ENCODE results near the gene PDF.
"Not testable (repeated sequence)": the region's sequence is repeated elsewhere in the genome, so short reads cannot be mapped to it uniquely, and the experiment has no call there.

The PDF gene, protein sequence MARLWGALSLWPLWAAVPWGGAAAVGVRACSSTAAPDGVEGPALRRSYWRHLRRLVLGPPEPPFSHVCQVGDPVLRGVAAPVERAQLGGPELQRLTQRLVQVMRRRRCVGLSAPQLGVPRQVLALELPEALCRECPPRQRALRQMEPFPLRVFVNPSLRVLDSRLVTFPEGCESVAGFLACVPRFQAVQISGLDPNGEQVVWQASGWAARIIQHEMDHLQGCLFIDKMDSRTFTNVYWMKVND

DNA sequence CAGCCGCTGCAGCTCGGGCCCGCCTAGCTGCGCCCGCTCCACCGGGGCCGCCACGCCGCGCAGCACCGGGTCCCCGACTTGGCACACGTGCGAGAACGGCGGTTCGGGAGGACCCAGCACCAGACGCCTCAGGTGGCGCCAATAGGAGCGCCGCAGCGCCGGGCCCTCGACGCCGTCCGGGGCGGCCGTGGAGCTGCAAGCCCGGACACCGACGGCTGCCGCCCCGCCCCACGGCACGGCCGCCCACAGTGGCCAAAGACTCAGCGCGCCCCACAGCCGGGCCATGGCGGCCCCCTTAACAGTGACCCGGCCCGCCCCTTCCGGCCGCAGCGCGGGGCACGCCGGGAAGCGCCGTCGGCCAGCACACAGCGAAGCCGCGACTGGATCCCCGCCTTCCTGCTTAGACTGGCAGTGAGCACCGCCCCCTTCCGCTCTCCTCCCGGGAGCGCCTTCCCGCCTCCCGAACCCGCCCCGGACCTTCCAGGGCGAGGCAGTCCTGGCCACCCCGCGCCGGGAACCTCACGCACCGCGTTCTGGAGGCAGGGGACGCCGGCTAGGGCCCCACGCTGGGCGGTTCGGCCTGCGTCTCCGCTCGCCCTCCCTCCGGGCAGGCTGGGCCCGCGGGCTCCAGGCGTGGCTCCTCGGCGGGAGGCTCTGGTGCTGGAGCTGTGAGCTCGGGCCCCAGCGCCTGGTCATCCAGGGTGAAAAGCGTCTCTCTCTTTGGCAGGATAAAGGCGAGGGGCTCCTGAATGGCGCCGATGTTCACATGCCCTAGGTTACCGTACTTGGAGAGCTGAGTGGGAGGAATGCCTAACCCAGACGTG, at the start of gene PDF:
PDF (minus strand) TSS at position 303 of the 824 bp plus-strand sequence; CDS start at position 285, 18 bp downstream.
- peak; percentile 77 for TF ChIP-seq POLR2A (IDR thresholded peaks at IDR 0.05; ENCODE audit: low read depth, low read length)
- FAIRE-seq (no peak), DNase-seq (ENCODE audit: insufficient read length, low spot score) (peak; percentile 96)

DNA sequence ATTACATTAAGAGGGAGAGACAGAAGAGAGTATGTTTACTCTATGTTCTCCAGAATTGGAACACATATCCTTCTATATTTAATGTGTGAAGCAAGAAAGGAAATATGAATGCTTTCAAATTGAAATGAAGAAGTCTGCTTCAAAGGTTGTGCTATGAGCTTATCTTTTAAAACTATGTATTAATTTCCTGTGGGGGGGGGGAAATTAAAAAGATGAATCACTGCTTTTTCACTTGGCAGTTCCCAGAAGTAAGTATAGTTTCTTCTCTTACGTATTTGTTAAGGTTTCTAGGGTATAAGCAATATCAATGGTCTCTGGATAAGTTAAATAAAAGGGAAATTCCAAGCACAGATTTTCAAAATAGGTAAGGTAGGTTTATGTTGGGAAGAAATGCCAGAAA, 48.4 kb upstream of the PDF start:
- DNase-seq (ENCODE audit: insufficient read length, low spot score) = no peak
- no peak for FAIRE-seq
- no peak for TF ChIP-seq POLR2A (IDR thresholded peaks at IDR 0.05; ENCODE audit: low read depth, low read length)

DNA sequence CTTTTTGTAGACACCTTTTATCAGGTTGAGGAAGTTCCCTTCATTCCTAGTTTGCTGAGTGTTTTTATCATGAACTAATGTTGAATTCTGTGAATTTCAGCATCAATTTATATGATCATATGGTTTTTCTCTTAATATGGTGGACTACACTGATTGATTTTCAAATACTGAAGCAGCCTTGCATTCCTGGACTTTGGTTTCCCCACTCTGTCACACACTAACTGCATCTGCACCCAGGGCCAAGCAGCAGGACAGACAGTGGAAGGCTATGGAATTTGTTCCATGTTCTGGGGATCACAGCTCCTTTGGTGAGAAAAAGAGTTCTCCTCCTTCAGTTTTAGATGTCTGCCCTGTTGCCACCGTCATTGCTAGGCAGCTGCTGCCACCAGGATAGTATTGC, 47.6 kb upstream of the PDF start:
- no peak for TF ChIP-seq POLR2A (IDR thresholded peaks at IDR 0.05; ENCODE audit: low read depth, low read length)
- FAIRE-seq (no peak), DNase-seq (ENCODE audit: insufficient read length, low spot score) (no peak)

DNA sequence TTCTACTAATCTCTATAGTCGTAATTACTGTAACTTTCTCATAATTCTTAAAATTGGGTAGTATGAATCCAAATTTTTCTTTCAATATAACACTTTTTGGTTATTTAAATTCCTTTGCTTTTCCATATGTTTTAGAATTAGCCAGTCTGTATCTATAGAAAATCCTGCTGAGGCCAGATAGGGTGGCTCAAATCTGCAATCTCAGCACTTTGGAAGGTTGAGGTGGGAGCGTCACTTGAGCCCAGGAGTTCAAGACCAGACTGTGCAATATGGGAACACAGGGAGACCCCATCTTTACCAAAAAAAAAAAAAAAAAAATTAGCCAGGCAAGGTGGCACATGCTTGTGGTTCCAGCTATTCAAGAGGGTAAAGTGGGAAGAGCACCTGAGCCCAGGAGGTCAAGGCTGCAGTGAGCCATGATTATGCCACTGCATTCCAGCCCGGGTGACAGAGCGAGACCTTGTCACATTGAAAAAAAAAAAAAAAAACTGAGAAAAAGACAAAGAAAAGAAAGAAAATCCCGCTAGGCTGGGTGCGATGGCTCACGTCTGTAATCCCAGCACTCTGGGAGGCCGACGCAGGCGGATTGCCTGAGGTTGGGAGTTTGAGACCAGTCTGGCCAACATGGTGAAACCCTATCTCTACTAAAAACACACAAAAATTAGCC, 46.1 kb upstream of the PDF start:
- no peak for TF ChIP-seq POLR2A (IDR thresholded peaks at IDR 0.05; ENCODE audit: low read depth, low read length)
- FAIRE-seq = no peak

DNA sequence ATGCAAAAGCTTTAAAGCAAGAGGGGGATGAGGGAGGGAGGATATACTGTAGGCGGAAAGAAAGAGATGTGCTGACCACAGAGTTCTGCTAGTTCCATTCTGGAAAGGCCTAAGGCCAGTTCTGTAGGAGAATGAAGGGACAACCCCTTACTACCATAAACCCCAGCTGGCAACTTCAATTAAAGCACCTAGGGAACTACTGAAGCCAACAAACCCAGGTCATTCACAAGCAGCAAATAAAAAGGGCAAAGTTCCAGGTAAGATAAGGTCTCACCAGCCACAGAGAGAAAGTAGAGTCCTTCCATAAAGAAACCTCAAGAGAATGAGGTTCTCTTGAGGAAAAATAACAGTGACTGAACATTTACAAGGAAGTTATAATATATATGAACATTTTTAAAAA, 42.6 kb upstream of the PDF start:
- TF ChIP-seq POLR2A (IDR thresholded peaks at IDR 0.05; ENCODE audit: low read depth, low read length) = no peak
- no peak for DNase-seq (ENCODE audit: insufficient read length, low spot score)
- FAIRE-seq = no peak

More for the DNA sequence above, 46.1 kb upstream of the PDF start:
- no peak for DNase-seq (ENCODE audit: insufficient read length, low spot score)

DNA sequence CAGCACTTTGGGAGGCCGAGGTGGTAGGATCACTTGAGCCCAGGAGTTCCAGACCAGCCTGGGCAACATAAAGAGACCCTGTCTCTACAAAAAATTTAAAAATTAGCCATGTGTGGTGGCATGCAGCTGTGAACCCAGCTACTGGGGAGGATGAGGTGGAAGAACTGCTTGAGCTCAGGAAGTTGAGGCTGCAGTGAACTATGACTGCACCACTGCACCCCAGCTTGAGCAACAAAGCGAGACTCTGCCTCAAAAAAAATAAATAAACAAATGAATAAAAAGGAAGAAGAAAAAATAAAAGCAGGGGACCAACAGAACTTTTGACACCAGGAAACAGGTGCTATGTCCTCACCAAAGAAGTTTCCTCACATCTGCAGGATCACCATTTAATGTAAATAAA, 41.2 kb upstream of the PDF start:
- TF ChIP-seq POLR2A (IDR thresholded peaks at IDR 0.05; ENCODE audit: low read depth, low read length) = no peak
- FAIRE-seq (no peak), DNase-seq (ENCODE audit: insufficient read length, low spot score) (no peak)

DNA sequence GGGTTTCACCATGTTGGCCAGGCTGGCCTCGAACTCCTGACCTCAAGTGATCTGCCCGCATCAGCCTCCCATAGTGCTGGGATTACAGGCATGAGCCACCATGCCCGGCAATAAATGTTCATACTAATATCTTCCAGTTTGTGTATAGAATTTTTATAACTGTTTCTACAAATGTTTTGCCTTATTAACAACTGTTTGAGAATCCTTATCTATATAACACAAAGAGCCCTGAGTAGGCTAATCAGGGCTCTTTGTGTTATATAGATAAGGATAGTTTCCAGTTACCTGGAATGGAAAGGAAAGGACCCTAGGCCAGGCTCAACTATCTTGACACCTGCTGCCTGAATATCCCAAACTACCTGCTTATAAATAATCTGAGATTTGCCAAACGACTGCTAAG, 38.5 kb upstream of the PDF start:
- FAIRE-seq = no peak

DNA sequence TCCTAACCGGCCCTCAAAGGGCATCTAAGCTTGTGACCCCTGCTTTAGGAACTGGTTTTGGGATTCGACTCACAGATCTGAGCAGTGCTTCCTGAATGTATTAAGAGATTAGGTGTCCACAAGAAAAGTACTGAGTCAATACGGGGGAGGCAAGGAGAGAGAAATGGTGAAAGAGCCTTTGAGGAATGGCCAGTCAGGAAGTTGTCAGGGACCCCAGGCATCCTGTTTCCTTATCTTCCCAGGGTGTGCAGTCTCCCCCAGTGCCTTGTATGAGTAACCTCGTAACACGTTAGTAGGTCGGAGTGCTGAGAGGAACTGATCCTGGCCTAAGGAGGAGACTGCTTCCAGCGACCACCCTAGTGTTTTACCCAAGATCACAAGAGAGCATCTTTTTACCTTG, 37.6 kb upstream of the PDF start:
- FAIRE-seq (no peak), DNase-seq (ENCODE audit: insufficient read length, low spot score) (no peak)
- no peak for TF ChIP-seq POLR2A (IDR thresholded peaks at IDR 0.05; ENCODE audit: low read depth, low read length)

More for the DNA sequence above, 38.5 kb upstream of the PDF start:
- no peak for DNase-seq (ENCODE audit: insufficient read length, low spot score)
- TF ChIP-seq POLR2A (IDR thresholded peaks at IDR 0.05; ENCODE audit: low read depth, low read length) = no peak

DNA sequence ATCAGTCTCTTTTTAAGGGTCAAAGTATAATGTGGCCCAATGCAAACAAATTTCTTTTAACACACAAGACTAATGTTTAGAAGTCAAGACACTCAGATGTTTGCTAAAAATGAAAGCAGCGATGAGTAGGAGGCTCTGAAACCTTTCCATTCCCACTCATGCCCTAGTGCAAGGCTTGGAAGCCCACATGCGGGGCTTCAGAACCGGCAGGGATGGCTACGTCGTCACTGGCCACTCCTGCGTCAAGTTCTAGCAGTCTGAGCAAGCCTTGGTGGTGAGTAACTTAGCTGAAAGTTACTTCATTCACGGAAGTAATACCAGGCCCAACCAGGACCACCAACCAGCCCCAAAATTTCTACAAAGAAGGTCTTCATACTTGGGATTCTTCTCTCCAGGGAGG, 36.0 kb upstream of the PDF start:
- no peak for TF ChIP-seq POLR2A (IDR thresholded peaks at IDR 0.05; ENCODE audit: low read depth, low read length)
- DNase-seq (ENCODE audit: insufficient read length, low spot score) = no peak
- FAIRE-seq = no peak

DNA sequence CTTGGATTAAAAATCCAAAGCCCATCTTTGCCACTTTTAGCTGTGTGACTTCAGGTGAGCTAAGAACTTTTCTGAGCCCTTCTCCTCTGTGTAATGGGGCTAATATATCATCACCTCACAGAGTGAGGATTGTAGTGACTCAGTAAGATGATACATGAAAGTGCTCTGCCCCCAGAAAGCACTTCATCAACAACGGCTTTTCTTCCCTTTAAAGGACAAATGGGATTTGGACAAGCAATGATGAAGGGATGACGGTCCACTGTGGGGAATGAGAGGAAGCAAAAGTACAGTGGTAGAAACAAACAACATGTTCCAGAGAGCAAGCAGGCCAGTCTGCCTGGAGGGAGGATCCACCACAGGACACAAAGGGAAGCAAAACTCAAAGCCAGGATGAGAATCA, 35.5 kb upstream of the PDF start:
- DNase-seq (ENCODE audit: insufficient read length, low spot score) (no peak), FAIRE-seq (no peak)
- TF ChIP-seq POLR2A (IDR thresholded peaks at IDR 0.05; ENCODE audit: low read depth, low read length) = no peak

DNA sequence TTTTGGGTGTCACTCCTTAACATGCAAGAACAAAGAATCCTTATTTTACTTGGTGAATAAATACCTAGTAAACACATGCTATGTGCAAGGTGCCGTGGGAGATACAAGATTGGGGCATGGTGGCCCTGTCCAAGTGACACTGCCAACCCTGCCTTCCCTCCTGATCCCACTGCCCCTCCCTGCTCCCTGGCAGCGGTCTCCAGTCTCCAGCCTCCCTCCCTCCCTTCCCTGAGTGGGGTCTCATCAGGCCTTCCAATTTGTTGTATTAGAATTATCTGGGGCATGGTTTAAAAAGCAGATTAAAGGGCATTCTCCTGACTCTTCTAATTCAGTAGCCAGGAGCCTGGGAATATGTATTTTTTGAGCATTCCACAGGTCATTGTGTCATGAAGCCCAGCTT, 33.7 kb upstream of the PDF start:
- TF ChIP-seq POLR2A (IDR thresholded peaks at IDR 0.05; ENCODE audit: low read depth, low read length) = no peak

DNA sequence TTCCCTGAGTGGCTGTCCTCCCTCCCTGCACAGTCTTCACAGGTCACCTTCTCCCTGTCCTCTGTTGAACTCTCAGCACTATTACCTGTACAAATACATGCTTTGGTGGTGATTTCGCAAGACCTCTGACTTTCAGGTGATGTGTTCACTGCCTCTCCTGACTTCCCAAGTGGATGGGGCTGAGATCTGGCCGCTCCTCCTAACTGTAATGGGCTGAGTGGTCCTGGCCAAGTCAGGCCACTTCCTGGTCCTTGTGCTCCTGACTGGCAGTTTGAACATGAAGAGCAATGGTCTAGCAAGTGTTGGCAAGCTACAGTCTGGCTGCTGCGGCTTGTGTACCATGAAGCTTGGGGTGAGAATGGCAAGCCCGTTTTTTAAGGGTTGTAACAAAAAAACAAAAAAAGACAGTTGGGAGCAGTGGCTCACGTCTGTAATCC, 32.9 kb upstream of the PDF start:
- FAIRE-seq (no peak), DNase-seq (ENCODE audit: insufficient read length, low spot score) (no peak)
- TF ChIP-seq POLR2A (IDR thresholded peaks at IDR 0.05; ENCODE audit: low read depth, low read length) = no peak

More for the DNA sequence above, 33.7 kb upstream of the PDF start:
- FAIRE-seq (no peak), DNase-seq (ENCODE audit: insufficient read length, low spot score) (no peak)

DNA sequence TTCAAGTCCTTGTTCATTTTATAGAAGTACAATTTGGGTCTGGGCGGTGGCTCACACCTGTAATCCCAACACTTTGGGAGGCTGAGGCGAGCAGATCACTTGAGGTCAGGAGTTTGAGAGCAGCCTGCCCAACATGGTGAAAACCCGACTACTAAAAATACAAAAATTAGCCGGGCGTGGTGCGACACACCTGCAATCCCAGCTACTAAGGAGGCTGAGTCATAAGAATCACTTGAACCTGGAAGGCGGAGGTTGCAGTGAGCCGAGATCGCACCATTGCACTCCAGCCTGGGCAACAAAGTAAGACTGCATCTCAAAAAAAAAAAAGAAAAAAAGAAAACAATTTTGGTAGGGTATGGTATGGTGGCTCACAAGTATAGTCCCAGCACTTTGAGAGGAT, 29.7 kb upstream of the PDF start:
- not testable (repeated sequence) for DNase-seq (ENCODE audit: insufficient read length, low spot score); FAIRE-seq

DNA sequence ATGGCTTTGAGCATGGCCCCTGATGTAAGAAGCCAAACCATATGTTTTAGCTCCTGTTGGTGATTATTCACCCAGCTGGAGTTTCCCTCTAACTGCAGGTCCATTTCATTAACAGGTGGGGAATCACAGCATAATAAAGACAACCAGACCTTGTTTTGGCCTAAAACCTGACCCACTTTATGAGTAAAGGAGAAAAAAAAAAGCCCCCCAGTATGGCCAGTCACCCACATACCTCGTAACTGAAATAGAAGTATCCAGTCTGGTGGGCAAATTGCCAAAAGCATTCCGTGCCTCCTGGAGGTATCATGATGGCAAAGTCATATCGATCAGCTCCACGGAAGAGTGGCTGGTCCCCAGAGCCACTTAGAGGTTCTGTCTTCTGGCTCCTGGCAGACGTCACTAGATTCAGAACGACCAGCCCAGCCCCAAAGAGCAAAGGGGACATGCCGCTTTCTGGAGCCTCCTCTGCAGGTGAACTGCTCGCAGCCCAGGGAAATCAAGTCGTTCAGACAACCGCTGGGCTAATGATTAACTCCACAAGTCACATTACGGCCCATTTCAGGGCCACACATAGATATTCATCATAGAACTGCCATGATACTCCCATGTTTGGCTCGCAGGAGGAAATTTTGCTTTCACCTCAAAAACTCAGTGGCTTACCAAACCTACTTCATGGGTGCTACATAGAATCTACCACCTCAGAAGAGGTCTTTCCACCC, 21.1 kb upstream of the PDF start, which contains the start of gene TMED6:
TMED6 (minus strand) TSS at position 478 of the 719 bp plus-strand sequence; CDS start at position 445, 33 bp downstream.
- no peak for TF ChIP-seq POLR2A (IDR thresholded peaks at IDR 0.05; ENCODE audit: low read depth, low read length)
- FAIRE-seq (no peak), DNase-seq (ENCODE audit: insufficient read length, low spot score) (no peak)

All from H54 (cell line).